ENCODE measurements around the gene PLEKHB2.

- TF ChIP-seq CTCF (IDR thresholded peaks at IDR 0.05) (no peak), EP300 (IDR thresholded peaks at IDR 0.05) (no peak)
Observed at GRCh38 chr2:131148426-131148825, 43.3 kb downstream of the PLEKHB2 start.
